D721Med (cell line): ENCODE data around the gene RECK.

Experiments
- DNase-seq: peaks from one replicate; pipeline ENCODE4 v3.0.0; 2011; ENCODE audit warnings: low spot score; ENCODE audit not compliant: insufficient read length
- FAIRE-seq: peaks from 2 replicates; lab custom pipeline; 2011; peaks lifted over from hg19 to GRCh38; lab: Jason Lieb, UNC
- CTCF ChIP-seq: IDR thresholded peaks from 2 replicates; pipeline ENCODE4 v1.5.1; 2012; ENCODE audit warnings: mild to moderate bottlenecking, control low read depth; ENCODE audit not compliant: insufficient read depth; ENCODE audit errors: missing control alignments

RECK gene

GRCh38 chr9:36132086-36132485 lies 95.4 kb downstream of the RECK start:
- TF ChIP-seq CTCF, result no peak
- no peak for FAIRE-seq
- no peak for DNase-seq

- TF ChIP-seq CTCF, result no peak
- no peak for FAIRE-seq
Measured at GRCh38 chr9:36134761-36135505, 98.2 kb downstream of the RECK start.

GRCh38 chr9:36135741-36136271 lies 99.1 kb downstream of the RECK start:
- FAIRE-seq, result no peak

More at GRCh38 chr9:36134761-36135505, 98.2 kb downstream of the RECK start:
- no peak for DNase-seq

GRCh38 chr9:36136272-36136893 lies 99.7 kb downstream of the RECK start, which contains the start of gene GLIPR2:
Gene GLIPR2 (plus strand): TSS chr9:36136733. CDS start chr9:36136779, 46 bp downstream.
- DNase-seq, result peak; percentile 88
- TF ChIP-seq CTCF, result peak; percentile 35
- no peak for FAIRE-seq

More at GRCh38 chr9:36135741-36136271, 99.1 kb downstream of the RECK start:
- no peak for TF ChIP-seq CTCF
- DNase-seq, result no peak

- TF ChIP-seq CTCF, result no peak
- DNase-seq (no peak), FAIRE-seq (no peak)
Measured at GRCh38 chr9:36136894-36137391, 100.2 kb downstream of the RECK start.

- DNase-seq (no peak), FAIRE-seq (no peak)
- no peak for TF ChIP-seq CTCF
Measured at GRCh38 chr9:36137392-36138004, 100.8 kb downstream of the RECK start.
